GM18520 (cell line): Measurements from ENCODE around the gene UBA6.
"Not testable (repeated sequence)": the region's sequence is repeated elsewhere in the genome, so short reads cannot be mapped to it uniquely, and the experiment has no call there.

Experiments
- ATAC-seq: cut with Tn5 transposase; IDR thresholded peaks from one replicate; pipeline ENCODE4 v1.9.1; 2021; ENCODE audit not compliant: unreplicated experiment

UBA6 gene

DNA sequence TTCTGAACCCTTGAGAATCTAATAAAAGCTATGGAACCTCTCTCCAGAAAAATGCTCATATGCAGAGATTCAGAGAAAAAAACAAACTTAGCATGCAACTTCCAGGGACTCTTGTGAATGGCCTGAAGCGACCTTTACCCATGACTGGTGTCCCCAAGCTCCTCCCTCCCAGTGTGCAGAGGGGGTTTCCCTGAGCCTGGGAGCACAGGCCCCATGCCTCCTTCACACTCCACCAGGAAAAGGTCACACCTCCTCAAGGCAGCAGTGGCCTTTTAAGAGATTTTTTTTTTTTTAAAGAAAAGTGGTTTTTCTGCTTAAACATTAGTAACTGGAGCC is 13.3 kb upstream of the UBA6 start:
- peak; percentile 64 for ATAC-seq

DNA sequence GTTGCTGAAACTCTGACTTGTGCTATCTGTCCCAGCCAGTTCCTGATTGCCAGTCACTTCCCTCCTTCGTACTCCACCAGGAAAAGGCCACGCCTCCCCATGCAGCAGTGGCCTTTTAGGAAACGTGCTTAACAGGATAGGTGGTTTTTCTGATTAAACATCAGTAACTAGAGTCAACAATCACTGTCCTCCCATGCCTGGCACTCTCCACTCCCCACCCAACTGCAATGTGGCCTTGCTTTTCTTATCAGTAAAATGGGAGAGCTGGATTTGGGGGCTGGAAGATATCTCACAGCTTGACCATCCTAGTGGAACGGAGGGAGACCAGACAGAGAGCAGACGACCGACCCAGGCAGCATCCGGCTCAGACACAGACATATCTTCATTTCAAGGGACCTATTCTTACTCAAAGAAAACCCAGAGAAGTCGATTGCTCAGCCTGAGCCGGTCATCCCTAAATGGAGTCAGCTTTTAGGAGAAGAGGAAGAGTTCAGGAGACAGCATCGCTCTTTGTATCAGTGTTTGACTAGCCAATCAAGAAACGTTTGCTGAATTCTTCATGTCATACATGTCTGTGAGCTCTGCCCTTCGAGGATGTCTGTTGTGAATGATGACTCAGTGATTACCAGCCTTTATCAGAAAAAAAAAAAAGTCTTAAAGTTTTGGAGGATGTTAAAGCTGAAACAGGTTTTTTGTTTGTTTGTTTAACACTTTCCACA is 12.7 kb upstream of the UBA6 start:
- ATAC-seq: no peak

DNA sequence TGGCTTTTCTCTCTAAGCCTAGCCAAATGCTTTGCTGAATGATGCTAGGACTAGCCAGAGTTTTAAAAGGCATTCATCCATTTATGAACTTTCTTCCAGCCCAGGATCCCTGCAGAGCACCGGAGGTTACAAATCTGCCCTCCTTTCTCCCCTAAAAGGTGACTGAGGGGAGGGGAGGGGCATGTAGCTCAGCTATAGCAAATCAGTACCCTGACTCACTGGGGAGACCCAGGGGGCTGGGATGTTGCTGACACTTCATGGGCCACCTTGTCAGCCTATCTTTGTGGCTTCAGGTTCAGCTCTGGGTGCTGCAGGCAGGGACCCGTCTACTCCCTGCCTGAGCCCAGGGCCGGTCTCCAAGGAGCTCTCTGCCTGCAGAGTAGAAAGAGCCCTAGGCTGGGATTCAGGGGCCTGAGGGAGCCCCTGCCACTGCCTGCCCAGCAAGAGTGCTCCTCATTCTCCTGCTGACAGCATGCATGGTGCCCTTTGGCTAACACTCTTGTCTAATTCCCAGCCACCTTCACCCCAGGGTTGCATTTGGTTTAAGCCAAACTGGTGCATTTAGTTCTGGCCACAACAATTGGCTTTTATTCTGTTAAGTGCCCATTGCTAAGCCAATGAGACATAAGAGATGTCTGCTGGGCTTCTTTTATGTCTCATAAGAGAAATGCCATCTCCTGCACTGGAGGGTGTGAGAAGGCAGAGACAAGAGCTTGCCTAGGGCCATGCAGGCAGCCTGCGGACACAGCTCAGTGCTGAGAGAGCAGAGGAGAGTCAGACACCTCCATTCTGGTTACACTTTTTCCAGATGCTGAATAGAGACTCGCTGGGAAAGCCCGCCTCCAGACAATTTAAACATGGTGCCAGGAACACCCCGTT is 11.9 kb upstream of the UBA6 start:
- no peak for ATAC-seq

DNA sequence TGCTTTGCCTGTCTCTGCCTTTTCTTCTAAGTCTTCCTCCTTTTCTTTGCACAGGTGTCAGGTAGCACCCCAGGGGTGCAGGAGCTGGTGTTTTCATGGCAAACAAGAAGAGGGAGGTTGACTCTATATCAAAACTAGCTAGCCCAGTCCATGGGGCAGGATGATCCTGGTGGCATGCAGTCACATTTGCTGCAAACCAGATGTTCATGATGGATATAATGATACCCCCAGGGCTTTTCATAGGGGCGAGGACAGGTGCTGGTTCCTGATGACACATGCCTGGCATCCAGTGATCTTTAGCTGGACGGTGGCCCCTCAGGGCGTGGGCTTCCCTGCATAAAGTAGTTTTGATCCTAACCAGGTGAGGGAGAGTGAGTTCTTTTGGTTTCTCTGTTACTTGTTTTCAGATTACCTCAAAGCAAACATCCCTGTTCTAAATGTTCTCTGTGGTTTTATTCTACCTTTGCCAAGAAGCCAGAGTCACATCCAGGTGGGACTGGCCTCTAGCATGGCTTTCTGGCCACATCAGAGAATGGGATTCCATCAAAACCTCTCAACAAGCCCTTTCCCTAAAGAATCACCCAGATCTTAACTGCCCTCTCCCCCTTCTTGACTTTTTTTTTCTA is 11.2 kb upstream of the UBA6 start:
- ATAC-seq: no peak

DNA sequence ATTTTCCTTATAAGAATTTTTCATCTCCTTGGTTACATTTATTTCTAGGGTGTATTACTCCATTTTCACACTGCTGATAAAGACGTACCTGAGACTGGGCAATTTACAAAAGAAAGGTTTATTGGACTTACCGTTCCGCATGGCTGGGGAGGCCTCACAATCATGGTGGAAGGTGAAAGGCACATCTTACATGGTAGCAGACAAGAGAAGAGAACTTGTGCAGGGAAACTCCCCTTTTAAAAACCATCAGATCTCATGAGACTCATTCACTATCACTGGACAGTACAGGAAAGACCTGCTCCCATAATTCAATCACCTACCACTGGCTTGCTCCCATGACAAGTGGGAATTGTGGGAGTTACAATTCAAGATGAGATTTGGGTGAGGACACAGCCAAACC is 5.7 kb upstream of the UBA6 start:
- ATAC-seq: not testable (repeated sequence)

DNA sequence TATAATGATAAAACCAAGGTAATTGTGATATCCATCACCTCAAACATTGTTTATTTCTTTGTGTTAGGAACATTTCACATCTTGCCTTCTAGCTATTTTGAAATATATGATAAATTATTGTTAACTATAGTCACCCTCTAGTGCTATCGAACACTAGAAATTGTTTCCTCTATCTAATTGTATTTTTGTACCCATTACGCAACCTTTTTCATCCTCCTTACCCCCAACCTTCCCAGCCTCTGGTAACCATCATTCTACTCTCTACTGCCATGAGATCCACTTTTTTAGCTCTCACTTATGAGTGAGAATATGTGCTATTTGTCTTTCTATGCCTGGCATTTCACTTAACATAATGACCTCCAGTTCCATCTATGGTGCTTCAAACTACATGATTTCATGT is 3.9 kb upstream of the UBA6 start:
- ATAC-seq: no peak

DNA sequence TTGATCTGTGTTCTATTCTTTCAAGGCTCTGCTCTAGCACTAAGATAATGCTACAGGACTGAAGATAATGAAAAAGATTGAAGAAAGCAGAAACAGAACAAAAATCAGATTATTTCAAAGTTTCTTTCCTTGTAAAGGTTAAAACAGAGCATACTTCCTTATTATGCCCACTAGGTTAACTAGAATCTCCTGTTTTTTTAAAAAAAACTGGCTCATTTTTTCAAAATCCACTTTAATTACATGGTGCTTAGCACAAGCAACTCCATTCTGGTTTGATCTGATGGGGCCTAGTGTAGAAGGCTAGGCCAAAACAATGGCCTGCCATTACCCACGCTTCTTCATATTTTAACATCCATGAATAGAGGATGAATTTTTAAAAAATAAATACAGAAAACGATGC is 1.2 kb upstream of the UBA6 start:
- no peak for ATAC-seq

DNA sequence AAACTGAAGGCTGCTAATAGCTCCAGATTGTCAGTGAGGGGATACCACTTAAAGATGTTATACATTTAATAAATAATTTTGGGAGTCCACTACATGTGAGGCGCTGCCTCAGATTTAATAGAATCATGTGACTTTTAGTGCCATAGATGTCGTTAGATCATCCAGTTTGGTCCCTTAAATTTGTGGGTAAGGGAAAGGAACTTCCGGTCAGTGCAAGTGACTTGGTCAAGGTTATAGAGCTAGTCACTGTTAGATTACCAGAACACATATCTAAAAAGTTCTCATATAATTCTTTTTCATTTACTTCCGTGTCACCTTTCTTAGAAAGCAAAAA is 529 bp upstream of the UBA6 start:
- ATAC-seq: peak; percentile 10

DNA sequence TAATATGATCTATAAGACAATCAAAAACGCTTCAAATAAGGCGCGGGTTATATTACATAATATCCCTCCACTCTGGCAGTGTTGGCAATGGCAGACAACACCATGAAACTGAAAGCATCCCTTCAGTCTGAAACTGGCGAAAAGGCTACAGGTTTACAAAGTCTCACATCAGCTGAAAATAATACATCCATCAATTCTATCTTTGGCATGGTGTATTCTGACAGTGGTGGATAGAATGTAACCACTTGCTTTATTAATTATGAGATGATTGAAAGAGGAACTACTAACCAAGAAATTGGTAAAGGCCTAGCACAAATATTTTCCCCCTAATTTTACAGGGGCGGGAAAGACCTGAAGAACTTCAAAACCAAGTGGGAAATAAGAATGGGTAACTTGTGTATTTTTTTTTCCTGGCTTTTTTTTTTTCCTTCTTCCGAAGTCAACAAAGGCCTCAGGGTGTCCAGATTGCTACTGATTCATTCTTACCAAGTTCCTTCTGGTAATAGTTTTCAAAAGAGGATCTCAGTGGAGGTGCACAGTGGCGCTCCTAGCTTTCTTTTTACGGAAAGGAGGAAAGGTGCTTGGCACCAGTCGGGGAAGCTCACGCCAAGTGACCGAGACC is 728 bp downstream of the UBA6 start:
- ATAC-seq: peak; percentile 26

DNA sequence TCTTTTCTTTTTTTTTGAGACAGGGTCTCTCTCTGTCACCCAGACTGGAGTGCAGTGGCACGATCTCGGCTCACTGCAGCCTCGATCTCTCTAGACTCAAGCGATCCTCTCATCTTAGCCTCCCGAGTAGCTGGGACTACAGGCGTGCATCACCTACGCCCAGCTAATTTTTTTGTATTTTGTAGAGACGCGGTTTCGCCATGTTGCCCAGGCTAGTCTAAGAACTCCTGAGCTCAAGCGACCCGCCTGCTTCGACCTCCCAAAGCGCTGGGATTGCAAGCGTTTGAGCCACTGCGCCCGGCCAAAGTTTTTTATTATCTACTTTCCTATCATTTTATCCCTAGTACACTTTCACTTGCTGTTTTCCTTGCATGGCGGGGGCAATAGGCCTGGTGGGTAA is 1.4 kb downstream of the UBA6 start:
- ATAC-seq: no peak

DNA sequence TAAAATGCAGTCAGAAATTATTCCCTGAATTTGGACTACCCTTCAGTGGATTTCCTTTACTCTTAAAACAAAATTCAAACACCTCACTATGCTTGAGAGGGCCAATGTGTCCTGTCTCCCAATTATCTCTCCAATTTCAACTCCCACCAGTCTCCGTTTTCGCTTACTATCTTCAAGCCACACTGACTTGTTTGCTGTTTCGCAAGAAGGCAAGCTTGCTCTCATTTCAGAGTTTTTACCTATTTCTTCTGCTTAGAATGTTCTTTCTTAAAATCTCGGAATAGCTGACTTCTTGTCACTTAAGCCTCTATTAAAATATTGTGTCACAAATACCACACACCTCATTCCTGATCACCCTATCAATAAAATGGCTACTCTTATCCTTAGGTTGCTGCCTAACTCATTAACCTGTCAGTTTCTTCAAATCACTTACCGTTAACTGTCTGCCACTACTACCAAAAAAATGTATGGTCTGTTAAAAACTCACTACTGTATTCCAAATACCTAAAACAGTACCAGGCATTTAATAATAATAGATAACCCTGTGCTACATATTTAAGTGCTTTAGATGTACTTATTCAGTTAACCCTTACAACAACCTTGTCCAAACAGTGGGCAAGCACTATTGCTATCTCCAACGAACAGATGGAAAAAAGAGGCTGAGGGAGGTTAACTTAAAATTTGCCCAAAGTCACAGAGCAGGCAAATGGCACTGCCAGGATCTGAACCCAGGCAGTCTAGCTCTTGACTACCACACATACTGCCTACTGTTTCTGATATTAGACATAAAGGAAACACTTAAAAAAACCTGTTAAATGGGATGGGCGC is 2.9 kb downstream of the UBA6 start:
- ATAC-seq: no peak

DNA sequence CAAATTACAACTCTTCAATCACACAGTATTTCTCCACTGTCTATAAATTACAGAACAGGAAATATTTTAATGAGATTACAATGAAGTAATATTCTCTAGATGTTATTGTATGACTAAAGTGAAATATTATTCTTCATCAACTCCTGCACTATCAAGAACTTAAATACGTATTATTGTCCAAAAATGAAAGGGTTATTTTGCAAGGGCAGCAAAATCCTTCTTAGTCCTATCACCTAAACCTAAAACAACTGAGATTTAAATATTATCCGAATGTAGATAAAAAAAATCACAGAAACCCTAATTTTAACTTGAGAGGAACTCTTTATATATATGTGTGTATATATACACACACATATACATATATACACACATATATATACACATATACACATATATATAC is 4.9 kb downstream of the UBA6 start:
- no peak for ATAC-seq

DNA sequence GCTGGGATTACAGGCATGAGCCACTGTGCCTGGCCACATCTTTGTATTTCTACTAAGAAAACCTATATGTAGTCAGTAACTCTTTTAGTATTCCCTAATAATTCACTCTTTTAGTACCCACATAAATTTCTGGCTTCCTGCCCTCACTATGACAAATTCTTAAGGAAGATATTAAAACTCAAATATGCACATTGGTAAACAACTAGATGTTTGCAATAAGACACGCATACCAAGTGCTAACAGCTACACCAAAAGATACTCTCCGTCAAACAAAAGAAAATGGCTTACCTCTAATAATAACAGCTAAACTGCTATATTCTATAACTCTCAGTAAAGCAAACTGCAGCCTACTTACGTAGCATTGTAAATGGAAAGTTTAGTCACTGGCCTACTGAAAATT is 6.3 kb downstream of the UBA6 start:
- no peak for ATAC-seq

DNA sequence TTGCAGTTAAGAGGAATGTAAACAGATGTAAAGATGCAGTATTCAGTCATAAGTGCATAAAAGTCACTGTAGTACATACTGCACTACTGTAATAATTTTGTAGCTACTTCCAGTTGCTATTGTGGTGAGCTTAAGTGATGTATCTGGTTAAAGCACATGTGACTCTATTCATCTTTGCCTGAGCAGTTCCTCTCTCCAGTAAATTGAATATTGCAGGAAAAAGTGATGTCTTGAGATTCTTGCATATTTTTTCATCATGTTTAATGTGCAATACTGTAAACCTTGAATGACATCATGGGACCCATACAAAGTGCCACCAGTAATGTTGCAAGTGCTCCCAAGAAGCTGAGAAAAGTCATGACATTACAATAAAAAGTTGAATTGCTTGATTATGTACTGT is 9.6 kb downstream of the UBA6 start:
- ATAC-seq: no peak

DNA sequence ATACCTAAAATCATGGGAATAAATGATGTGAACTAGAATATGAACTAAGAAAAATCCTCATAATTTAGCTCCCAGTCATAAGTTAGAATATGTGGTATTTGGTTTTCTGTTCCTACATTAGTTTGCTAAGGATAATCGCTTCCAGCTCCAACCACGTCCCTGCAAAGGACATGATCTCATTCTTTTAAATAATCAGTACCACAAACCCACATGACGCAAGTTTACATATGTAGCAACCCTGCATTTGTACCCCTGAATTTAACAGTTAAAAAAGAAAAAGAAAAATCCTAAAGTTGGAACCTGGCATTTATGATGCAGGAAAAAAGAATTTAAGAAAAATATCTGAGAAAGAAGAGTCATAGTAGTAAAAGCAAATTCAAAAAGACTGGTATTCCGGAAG is 13.3 kb downstream of the UBA6 start:
- ATAC-seq: no peak

DNA sequence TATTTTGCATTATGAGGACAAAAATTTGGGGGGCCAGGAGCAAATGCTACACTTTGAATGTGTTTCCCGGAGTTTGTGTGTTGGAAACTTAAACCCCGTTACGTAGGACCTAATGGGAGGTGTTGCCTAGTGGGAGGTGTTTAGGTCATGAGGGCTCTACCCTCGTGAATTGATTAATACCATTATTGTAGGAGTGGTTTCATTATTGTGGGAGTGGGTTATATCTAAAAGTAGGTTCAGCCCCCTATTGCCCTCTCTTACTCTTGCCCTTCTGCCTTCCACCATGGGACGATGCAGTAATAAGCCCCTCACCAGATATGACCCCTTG is 15.5 kb downstream of the UBA6 start:
- ATAC-seq: no peak

DNA sequence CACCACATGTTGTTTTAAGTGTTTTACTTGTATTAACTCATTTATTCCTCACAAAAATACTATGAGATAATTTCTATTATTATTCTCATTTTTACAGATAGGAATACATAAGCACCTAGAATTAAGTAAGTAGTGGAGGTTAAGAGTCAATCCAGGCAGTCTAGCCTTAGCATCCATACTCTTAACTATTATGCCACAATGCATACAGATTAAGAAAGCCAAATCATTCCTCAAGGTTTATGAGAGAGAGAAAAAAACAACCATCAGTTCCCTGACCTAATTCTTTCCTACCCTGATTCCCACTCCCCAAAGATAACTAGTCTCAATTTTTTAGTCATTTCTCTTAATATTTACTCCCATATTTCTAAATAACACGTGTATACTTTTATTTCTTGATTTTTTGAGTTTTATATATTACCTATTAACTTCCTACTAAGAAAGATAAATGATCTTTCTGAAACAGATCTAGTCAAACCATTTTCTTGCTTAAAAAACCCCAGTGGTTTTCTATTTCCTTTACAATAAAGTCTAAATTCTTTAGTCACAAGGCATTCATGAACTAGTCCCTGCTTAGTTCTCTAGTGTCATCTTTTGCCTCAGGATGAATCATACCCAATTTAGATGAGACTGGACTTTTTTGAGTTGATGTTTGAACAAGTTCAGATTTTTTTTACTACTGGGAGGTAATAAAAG is 16.0 kb downstream of the UBA6 start:
- no peak for ATAC-seq

DNA sequence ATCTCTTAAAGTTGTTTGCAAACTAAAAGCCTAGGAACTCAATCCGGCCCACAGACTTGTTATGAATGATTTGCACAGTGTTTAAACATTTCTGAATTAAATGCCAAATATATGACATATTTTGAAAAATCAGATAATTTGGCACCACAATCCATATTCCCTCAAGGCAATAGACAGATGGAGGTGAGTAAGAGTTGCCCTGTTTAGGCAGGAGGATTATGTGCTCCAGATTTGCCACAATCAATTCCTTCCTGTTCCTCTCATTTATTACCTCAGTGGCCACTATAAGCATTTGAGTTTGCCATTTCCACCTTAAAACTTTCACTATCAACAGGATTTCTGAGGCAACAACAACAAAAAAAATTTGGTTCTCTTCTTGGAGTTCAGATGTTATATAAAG is 18.7 kb downstream of the UBA6 start:
- ATAC-seq: no peak

DNA sequence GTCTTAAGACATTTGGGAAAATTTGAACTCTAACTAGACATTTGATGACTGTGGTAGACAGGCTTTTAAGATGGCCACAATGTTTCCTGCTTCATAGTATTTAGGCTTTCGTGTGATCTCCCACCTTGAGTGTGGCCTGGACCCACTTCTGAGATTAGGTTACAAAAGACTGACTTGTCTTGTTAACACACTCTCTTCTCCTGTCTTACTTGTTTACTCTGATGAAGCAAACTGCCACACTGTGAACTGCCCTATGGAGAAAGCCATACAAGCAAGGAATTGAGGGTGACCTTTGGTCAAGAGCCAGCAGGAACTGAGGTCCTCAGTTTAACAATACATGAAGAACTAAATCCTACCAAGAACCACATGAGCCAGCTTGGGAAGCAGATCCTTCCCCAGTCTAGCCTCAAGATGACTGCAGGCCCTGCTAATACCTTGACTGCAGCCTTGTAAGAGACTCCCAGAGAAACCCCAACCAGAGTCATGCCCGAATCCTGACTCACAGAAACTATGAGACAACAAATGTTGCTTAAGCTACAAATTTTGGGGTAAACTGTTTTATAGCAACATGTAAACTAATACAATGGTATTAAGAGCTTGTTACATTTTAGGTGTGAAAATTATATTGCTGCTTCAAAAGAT is 20.3 kb downstream of the UBA6 start:
- no peak for ATAC-seq

DNA sequence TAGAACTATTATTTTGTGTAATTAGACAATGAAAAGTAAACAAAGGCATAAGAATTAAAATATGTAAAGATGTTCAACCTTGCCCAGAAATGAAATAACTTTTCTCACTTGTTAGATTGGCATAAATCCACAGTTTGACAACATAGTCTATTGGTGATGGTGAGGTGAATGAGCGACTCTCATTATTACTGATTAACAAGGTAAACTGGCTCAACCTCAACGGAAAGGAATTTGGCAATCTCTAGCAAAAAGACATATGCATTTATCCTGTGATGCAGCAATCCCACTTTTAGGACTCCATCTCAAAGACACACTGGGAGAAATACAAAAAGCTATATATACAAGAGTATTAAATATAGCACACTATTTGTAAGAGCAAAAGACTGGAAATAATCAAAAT is 22.3 kb downstream of the UBA6 start:
- no peak for ATAC-seq
